Measurements from ENCODE around the gene GOLGA6C.
"Not testable (repeated sequence)": the region's sequence is repeated elsewhere in the genome, so short reads cannot be mapped to it uniquely, and the experiment has no call there.

Gene GOLGA6C, protein sequence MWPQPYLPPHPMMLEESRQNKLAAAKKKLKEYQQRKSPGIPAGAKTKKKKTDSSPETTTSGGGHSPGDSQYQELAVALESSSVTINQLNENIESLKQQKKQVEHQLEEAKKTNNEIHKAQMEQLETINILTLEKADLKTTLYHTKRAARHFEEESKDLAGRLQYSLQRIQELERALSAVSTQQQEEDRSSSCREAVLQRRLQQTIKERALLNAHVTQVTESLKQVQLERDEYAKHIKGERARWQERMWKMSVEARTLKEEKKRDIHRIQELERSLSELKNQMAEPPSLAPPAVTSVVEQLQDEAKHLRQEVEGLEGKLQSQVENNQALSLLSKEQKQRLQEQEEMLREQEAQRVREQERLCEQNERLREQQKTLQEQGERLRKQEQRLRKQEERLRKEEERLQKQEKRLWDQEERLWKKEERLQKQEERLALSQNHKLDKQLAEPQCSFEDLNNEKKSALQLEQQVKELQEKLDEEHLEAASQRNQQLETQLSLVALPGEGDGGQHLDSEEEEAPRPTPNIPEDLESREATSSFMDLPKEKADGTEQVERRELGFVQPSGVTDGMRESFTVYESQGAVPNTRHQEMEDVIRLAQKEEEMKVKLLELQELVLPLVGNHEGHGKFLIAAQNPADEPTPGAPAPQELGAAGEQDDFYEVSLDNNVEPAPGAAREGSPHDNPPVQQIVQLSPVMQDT

DNA sequence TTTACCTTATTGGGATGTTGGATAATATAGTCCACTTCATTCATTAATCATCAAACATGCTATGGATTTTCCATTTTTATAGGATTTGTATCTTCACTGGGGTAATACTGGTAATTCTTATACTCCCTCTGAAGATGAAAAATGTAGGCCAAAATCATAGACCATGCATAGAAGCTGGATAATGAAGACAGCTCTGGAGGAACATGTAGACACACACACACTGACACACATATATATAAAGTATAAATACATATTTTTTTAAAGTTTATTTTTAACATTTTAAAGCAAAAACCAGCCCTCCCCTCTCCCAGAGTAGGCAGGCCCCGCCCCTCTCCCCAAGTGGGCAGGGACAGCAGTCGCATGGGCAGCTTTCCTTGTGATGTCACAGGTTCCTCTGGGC lies at the start of gene GOLGA6C:
Gene GOLGA6C (plus strand): TSS at position 301 of the 400 bp plus-strand sequence. CDS start 265 bp downstream, outside the sequence.
- not testable (repeated sequence) for DNase-seq (ENCODE audit: low read depth)

DNA sequence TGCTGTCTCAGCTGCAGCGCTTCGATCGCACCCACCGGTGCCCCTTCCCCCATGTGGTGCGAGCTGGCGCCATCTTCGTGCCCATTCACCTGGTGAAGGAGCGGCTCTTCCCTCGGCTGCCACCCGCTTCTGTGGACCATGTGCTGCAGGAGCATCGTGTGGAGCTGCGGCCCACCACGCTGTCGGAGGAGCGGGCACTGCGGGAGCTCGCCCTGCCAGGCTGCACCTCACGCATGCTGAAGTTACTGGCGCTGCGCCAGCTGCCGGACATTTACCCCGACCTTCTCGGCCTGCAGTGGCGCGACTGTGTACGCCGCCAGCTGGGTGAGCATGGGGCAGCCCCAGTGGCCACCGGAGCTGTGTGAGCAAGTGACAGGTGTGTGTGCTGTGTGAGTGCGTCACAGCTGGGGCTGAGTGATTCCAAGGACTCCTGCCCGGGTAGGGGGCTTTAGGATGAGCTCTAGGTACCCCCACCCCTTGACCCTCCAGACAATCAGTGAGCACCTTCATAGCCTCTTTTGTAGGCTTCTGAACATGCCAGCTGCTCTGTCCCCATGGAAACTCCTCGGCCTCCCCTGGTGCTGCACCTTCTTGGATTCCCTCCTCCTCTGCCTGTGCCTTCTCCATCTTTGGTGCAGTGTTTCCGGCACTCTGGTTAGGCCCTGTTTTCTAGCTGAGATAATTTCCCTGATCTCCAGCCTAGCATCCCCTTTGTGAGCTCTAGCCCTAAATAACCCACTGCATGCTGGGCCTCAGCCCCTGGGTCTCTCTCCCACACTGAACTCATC lies 49.4 kb upstream of the GOLGA6C start:
- DNase-seq (ENCODE audit: low read depth), result no peak

DNA sequence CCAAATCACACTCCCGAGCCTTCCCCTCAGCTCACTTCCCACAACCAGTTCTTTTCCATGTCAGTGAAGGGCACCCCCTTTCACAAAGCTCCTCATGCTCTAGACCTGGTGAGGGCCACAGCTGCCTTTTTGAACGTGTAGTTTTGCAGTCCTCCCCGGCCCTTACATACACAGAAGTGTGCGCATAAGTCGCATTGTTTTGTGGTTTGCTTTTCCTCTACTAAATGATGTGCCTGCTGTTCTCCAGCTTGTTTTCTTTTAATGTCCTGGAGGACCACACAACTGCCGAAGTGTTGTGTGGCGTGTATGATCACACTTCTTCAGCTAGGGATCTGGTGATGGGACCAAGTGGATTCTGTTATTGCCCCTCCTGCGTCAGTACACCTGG lies 48.9 kb upstream of the GOLGA6C start:
- no peak for DNase-seq (ENCODE audit: low read depth)

DNA sequence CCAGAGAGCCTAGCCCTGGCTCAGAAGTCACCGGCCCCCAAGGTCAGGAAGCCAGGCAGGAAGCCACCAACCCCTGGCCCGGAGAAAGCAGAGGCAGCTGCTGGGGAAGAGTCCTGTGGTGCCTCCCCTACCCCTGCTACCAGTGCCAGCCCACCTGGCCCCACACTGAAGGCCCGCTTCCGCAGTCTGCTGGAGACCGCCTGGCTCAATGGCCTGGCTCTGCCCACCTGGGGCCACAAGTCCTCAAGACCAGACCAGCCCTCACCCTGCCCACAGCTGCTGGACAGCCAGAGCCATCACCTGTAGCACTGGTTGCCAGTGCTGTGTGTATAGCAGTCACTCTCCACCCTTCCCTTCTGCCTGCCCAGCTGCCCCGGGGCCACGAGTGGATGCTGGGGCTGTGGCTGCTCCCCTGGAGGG lies 47.3 kb upstream of the GOLGA6C start:
- DNase-seq (ENCODE audit: low read depth), result no peak

DNA sequence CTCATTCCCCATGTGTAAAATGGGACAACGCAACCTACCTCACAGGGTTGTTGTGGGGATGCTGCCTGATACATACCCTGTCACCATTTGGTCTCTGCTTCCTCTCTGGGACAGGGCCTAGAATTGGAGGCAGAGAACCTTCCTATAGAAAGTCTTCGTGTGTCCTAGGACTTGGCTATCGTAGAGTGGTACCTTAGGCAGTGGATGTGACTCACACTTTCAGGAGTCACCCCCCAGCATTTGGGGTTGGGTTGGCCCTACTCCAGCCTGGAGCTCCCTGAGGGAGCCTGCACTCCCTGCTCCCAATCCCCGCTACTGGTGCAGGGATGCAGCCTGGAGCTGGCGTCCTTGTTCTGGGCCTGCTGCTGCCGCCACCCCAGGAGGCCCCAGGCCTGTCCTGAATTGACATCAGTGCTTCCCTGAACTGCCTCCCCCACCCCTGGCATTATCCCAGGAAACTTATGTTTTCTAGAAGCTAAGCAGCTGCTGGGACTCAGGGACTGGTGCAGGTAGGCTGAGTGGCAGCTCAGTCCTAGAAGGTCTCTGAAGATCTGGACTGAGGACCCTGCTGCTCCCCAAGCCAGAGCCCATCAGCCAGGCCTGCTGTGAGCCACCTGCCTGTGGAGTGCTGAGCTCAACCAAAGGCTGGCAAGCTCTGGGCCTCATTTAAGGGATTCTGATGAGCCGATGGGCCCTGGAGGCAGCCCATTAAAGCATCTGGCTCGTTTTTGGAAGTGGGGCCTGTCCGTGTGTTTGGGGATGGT lies 46.5 kb upstream of the GOLGA6C start:
- DNase-seq (ENCODE audit: low read depth), result no peak

DNA sequence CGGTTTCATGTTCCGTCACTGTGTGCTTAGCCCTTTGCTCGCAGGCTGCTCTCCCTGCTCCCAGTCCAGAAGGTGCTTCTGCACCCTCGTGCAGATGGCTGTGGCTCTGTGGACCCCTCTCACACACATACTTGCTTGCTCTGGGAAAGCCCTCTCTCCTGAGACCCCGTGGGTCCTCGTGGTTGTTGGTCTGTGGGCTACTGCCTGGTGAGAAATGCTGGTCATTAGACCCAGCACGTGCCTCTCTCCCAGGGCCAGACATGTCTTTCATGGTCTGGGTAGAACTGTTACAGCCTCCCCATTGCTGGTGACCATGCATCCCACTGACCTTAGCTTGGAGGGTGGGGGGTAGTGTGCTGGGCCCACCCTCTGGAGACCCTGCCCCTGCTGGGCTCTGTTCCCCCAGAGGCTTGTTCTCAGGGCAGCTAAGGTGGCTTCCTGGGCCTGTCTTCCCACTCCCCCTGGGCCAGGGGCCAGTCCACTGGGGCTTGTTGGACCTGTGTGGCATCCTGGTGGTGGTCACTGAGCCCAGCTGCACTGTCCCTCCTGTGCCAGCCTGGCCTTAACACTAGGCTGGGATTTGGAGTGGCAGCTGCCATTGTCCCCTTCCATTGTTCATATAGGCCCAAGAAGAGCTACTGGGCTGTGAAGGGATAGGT lies 45.8 kb upstream of the GOLGA6C start:
- DNase-seq (ENCODE audit: low read depth), result no peak

DNA sequence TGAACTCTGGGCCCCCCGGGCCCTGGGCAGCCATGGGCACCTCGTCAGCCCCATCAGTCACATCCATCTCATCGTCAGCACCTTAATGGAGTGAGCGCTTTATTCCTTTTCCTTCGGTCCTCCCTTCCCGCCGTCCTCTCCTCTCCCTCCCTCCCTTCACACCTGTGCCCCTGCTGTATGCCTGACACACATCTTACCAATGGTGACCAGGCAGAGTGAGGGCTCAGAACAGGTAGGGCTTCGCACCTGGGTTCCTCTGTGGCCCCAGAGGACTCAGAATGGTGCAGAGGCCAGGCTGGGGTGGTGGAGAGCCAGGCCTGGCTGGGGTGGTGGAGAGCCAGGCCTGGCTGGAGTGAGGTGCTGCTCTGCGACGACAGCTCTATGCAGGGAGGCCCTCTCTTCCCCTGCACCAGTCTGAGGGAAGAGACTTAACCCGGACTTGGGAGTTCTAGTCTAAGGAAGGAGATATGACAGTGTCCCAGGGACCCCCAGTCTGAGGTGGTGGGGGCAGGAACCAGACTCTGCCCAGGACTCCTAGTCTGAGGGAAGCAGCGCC lies 44.8 kb upstream of the GOLGA6C start:
- DNase-seq (ENCODE audit: low read depth), result no peak

DNA sequence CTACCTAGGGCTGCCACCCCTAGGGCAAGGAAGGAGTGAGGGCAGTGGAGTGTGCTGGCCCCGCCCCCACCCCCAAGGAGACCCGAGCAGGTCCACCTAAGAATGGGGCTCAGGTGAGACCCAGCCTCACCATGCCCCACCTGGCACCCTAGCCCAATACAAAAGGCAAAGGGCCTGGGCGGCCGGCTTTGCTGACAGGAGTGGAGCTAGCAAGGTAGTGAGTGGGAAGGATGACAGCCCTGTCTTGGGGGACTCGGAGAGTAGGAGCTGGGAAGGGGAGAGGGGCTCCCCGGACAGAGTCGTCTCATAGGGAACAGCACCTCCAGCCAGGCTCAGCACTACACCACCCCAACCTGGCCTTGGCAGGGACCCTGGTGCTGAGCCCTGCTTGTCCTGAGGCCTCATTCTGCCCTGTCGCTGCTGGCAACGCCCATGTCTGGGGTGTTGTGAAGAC lies 44.3 kb upstream of the GOLGA6C start:
- no peak for DNase-seq (ENCODE audit: low read depth)

DNA sequence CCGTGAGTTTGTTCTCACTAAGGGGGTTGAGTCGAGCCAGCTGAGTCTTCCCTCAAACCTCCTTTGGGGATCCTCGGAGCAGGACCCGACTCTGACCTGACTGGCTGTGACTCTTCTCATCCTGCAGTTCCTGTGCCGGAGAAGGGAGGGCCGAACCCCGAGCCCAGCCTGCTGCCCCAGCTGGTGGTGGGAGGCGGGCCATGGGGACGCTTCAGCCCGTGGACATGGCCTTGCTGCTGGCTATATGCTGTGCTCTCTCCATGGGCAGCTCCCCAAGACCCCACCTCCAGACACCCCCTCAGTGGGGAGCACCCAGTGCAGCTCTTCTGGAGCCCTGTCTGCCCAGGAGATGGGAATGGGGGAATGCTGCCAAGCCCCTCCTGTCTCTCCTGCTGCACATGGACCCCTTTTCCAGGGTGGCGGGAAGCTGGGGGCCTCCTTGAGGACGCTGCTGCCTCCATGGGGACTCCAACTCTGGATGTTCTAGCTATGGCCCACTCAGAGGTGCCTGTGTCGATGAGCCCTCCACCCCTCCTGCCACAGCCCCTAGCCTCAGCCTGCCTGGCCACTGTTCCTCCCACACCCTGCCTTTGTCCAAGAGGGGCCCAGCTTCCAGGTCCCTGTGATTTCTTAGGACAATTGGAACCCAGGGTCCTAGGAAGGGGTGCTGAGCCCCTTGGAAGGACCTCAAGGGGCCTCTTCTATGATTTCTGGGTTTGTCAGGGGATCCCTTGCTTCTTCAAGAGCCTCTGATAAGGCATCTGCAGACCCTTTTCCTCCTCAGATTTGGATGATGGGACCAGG lies 43.6 kb upstream of the GOLGA6C start:
- no peak for DNase-seq (ENCODE audit: low read depth)

DNA sequence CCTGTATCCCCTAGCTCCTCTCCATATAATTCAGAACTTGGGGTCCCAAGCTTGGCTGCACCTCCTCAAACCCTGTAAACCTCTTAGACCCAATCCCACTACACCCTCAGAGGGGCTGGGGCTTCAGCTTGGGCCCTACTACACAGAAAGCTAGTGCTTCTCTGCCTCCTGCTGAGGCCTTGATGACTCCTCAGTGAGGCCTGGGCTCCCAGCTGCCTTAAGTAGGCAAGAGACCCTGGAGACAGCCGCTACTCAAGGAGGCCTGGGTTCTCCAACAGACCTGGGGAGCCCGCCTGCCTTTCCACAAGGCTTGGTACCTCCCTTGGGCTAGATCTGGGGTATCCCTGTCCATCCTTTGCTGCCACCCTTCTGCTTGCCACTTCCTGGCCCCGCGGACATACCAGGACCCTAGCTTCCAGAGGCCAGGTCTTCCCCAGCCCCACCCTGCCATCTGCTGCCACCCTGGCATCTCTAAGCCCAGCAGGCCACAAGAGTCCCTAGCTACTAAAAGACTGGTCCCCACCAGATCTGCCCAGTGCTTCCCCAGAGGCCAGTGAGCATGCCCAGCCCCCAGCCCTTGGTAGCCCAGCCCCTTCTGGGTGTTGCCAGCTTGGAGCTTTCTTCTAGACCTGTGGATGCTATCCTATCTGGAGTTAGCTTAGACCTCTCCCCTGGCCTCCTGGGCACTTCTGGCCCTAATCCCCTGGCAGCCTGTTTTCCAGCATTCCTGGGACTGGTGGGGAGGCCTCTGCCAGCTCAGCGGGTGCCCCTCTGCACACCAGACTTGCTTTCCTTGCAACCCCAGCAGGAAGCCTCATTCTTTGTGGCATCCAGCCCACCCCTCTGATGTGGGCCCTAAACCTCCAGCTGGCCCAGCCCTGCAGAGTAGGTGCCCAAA lies 42.8 kb upstream of the GOLGA6C start:
- no peak for DNase-seq (ENCODE audit: low read depth)

DNA sequence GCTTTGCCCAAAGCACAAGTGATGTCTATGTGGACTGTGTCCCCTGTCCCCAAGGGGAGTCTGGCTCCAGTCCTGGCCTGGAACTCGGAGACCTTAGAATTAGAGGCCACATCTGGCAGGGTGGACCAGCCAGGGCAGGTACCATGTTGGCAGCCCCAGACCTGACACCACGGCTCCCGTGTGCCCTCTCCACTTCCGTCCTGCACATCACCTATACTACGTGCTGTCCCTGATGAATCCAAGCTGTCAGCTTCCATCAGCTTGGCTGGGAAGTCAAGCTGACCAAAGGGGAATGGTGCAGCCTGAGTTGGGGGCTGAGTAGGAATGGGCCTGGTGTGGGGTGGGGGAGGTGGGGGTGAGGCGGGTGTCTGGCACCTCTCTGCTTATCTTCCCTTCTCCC lies 41.1 kb upstream of the GOLGA6C start:
- no peak for DNase-seq (ENCODE audit: low read depth)

DNA sequence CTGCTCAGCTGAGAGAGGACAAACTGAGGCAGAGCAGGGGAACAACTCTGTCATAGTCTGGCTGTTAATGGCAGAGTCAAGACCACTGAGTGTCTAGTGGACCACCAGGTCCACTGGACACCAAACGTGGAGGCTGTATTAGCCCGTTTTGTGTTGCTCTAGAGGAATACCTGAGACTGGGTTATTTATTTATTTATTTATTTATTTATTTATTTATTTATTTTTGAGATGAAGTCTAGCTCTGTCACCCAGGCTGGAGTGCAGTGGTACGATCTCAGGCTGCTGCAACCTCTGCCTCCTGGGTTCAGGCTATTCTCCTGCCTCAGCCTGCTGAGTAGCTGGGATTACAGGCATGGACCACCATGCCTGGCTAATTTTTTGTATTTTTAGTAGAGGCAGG lies 40.6 kb upstream of the GOLGA6C start:
- not testable (repeated sequence) for DNase-seq (ENCODE audit: low read depth)

DNA sequence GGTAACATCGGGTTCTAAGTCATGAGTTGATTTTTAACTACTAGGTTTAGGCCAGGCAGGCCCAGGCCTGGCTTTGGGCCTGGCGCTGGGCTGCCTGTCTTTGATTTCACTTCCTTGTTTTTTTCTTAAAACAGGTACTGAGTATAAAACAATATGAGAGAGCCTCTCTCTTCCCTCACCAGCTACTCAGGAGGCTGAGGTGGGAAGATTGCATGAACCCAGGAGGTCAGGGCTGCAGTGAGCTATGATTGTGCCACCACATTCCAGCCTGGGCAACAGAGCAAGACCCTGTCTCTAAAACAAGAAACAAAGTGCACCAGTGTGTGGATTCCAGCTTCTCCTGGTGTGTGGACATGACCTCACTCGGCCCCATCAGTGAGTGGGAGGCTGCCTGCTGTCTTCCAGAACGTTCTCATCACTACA lies 38.6 kb upstream of the GOLGA6C start:
- DNase-seq (ENCODE audit: low read depth), result not testable (repeated sequence)

DNA sequence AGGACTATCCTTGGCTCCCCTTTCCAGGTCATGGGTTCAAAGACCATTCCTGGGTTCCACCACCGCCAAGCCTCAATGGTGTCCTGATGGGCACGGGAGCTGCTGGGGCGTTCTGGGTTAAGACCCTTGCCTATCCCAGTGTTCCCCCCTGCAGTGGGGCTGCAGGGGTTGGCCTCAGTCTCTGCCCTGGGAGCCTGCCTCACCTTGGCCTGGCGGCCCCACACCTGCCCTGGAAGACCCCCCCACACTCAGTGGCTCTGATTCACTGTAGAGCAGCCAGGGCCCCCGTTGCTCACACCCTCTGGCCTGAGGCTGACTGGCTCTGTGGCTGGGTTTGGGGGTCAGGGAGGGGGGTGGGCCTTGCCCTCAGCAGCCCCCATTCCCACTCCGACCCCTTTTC lies 34.4 kb upstream of the GOLGA6C start:
- no peak for DNase-seq (ENCODE audit: low read depth)

DNA sequence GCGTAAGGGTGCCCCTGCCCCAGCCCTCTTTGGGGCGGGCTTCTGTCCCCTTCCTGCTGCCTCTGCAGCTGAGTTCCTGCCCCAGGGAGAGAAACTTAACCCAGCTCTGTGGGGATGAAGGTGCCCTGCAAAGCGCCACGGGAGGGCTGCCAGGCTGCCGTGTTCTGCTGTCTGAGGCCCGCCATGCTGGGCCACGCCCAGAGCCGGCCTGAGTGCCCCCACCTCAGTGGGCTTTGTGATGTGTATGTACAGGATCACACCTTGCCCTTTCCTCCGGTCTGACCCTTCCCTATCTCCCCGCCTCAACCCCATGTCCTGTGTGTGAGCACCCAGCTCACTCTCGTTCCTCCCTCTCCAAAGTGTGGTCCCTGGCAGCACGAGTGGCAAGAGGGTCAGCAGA lies 33.9 kb upstream of the GOLGA6C start:
- no peak for DNase-seq (ENCODE audit: low read depth)

DNA sequence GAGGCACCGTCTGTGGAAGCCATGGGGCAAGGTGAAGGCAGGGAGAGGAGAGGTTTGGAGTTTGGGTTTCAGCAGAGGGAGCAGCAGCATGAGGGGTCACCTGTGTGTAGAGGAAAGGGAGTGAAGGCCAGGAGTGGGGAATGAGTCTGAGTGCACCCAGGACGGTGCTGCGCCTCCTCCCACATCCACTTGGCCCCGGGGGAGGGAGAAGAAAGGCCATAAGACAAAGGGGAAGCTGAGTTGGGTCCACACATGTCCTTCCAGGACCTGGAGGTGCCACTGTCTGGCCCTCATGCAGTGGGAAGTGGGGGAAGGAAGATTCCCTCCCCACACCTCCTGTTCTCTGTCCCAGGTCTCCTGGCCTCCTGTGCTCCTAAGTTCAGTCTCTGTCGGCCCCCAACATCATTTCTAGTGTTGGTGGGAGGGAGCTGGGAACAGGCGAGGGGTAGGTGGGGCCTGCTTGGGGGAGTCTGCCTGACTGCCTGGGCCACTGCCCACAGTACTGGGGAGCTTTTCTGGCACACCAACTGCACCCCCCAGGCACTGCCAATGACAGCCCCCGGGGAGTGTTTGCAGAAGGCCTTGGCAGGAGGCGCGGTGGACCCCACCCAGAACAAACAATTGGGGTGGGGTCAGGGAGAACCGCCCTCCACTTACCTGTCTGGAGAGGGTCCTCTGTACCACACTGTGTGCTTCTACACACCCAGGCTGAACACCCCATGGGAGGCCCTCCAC lies 32.9 kb upstream of the GOLGA6C start:
- DNase-seq (ENCODE audit: low read depth), result not testable (repeated sequence)

DNA sequence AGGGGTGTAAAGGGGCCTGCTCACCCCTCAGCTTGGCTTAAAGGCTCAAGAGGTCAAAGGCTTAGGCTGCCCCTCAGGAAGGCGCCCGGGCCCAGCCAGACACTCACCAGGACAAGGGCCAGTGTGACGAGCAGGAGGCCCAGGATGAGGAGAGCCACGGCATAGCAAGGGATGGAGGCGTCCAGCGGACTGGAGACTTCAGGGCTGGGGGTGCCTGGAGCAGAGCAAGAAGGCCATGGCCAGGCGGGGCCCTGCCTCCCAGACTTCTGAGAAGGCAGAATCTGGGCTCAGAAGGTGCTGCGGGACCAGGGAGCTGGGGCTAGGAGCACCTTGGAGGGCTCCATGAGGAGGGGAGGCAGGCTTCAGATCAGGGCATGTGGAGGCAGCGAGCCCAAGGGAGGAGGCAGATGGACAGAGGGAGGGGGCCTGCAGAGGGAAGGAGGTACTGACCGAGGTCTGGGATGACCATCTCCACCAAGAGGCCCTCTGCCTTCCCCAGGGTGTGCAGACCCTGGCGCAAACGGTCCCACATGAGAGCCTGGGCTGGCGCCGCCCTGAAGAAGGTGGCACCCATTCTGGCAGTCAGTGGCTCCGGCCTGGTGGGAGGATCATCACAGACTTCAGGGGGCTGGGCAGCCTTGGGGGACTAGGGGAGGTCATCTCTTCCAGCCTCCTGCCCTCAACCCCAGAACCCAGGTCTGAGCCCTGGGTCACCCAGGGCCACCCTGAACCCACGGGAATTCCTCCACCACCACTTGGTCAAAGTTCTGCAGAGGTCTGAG lies 32.0 kb upstream of the GOLGA6C start:
- no peak for DNase-seq (ENCODE audit: low read depth)
